LNCaP clone FGC (cell line): ENCODE results near the gene ACER3.

Experiments
- DNase-seq: peaks from one replicate; pipeline ENCODE4 v3.0.0-alpha.2; 2011; ENCODE audit warnings: low read depth
- H3K4me3 ChIP-seq: 2 replicates; pipeline ENCODE4 v1.5.1; 2011; ENCODE audit warnings: mild to moderate bottlenecking, low read depth, low read length, control low read depth
- TF ChIP-seq, protein P1 (sequence below): IDR thresholded peaks from 2 replicates; pipeline ENCODE4 v1.5.1; 2012; ENCODE audit warnings: mild to moderate bottlenecking; ENCODE audit not compliant: control insufficient read depth, insufficient read depth; ENCODE audit errors: extremely low read depth

Gene ACER3

DNA sequence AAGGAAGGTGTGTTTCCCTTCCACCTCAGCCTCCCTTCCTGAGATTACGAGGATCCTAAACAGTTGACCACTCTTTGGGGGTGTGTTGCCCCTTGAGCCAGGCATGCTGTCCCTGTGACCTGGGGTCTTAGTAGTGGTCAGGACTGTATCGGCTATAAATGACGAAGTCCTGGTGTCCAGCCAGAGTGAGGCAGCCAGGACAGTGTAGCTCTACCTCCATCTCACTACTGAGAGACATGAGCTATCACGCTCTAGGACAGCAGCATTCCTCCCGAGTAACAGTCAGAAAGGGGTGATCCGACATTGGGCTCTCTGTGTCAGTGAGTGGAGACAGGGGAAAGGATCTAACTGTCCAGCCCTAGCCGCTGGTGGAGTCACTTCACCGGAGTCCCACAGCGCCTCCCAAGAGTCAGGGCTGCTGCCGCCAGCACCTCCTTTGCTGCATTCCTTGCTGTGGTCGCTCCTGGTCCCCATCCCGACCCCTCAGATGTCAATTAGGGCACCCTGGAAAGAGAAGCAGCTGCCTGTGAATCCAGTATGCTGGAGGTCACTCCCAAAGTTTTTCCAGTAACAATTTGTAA is 170.2 kb downstream of the ACER3 start:
- TF ChIP-seq, protein P1, sequence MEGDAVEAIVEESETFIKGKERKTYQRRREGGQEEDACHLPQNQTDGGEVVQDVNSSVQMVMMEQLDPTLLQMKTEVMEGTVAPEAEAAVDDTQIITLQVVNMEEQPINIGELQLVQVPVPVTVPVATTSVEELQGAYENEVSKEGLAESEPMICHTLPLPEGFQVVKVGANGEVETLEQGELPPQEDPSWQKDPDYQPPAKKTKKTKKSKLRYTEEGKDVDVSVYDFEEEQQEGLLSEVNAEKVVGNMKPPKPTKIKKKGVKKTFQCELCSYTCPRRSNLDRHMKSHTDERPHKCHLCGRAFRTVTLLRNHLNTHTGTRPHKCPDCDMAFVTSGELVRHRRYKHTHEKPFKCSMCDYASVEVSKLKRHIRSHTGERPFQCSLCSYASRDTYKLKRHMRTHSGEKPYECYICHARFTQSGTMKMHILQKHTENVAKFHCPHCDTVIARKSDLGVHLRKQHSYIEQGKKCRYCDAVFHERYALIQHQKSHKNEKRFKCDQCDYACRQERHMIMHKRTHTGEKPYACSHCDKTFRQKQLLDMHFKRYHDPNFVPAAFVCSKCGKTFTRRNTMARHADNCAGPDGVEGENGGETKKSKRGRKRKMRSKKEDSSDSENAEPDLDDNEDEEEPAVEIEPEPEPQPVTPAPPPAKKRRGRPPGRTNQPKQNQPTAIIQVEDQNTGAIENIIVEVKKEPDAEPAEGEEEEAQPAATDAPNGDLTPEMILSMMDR = no peak
- H3K4me3 ChIP-seq = no peak overlapping the region
- no peak for DNase-seq

DNA sequence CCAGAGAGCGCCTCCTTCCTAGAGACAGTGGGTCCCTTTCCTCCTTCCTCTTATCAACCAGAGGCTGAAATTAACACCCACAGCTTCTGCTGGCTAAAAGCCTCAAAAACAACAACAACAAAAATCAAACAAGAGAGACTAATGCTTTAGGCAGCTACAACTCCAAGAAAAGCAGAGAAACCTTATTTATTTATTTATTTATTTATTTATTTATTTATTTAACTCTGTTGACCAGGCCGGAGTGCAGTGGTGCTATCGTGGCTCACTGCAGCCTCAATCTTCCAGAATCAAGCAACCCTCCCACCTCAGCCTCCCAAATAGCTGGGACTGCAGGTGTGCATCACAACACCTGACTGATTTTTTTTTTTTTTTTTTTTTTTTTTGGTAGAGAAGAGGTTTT is 170.9 kb downstream of the ACER3 start:
- no peak overlapping the region for H3K4me3 ChIP-seq
- TF ChIP-seq, protein P1 = no peak
- no peak for DNase-seq

DNA sequence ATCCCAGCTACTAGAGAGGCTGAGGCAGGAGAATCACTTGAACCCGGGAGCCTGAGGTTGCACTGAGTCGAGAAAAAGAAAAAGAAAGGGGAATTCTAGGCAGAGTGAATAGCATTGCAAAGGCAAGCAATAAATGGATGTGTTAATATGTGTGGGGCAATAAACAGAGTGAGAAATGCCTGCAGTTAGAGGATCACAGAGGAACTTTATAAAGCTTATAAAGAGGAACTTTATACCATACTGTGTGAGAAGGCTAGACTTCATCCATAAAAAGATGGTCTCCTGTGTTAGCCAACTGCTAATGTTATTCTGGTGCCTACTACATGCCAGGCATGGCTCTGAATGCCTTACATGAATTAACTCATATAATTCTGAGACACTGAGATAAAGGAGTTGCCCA is 174.3 kb downstream of the ACER3 start:
- TF ChIP-seq, protein P1 = no peak
- DNase-seq = no peak
- H3K4me3 ChIP-seq = no peak overlapping the region

DNA sequence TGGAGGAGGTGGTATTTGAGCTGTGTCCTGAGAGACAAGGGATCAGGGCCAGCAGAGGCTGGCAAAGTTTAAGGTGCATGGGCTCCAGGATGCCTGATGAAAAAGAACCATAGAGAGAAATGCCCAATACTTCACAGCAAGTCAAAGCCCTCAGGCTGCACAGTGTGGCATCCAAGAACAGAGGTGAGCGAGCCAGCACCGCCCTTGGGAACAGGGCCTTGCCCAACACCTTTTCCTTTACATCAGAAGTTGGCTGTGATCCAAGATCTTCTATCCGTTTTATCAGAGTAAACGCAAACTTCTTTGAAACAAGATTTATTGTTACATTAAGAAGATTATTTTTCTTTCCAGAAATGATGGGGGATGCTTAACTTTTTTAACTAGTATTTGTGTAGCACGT is 174.9 kb downstream of the ACER3 start:
- peak; percentile 83 for DNase-seq
- no peak overlapping the region for H3K4me3 ChIP-seq
- TF ChIP-seq, protein P1 = no peak

DNA sequence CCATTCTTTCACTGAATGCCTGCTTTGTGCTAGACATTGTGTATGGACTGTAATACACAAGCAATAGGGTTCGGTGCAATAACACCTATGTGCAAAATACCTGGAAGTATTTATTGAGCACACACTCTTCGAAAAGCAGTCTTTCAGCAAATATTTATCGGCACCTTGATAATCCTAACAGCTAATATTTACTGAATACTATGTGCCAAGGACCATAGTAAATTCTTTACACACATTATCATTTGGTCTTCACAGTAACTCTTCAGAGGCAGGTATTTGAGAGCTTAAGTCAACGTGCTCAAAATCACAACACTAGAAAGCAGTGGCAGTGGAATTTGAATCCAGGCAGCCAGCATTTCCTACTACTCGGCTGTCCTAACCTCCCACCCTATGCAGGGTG is 175.7 kb downstream of the ACER3 start:
- DNase-seq = peak; percentile 94
- TF ChIP-seq, protein P1 = no peak

DNA sequence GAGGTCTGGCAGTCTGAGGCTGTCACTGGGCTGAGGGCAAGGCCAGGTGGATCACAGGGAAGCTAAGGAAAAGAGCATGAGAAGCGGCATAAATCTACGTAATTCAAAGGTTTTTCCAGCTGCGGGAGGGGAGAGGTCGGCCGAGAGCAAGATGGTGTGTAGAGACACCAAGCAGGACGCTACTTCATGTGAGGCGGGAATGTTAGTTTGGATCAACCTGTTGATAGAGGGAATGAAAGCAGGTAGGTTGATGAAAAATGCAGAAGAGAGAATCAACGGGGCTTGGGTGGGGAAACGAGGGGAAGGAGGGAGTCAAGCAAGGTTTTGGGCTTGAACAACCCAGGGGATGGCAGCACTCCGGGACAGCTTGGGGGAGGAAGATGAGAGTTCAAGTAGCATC is 176.3 kb downstream of the ACER3 start:
- no peak for DNase-seq
- TF ChIP-seq, protein P1 = no peak
- H3K4me3 ChIP-seq = no peak overlapping the region

More for the DNA sequence above, 175.7 kb downstream of the ACER3 start:
- H3K4me3 ChIP-seq = no peak overlapping the region
